Activated CD4-positive, CD25-positive, alpha-beta regulatory T cell (primary cell): ENCODE measurements around the gene SLC5A10.
"Not testable (repeated sequence)": the region's sequence is repeated elsewhere in the genome, so short reads cannot be mapped to it uniquely, and the experiment has no call there.

Source experiments
- DNase-seq, 4 experiments: peaks; one replicate each; lab custom pipeline; 2025; lab: John Stamatoyannopoulos, UW

The SLC5A10 gene

GRCh38 chr17:18947866-18948265 lies 4.1 kb upstream of the SLC5A10 start:
- no peak for DNase-seq

GRCh38 chr17:18948476-18949006 lies 3.4 kb upstream of the SLC5A10 start:
- no peak for DNase-seq

GRCh38 chr17:18949566-18949965 lies 2.4 kb upstream of the SLC5A10 start:
- no peak for DNase-seq

- no peak for DNase-seq
Measured at GRCh38 chr17:18950346-18950745, 1.6 kb upstream of the SLC5A10 start.

- no peak for DNase-seq
Measured at GRCh38 chr17:18950944-18951905, 740 bp upstream of the SLC5A10 start.

- DNase-seq: no peak
Measured at GRCh38 chr17:18953231-18953728, 1.3 kb downstream of the SLC5A10 start.

- DNase-seq: no peak
Measured at GRCh38 chr17:18954321-18954720, 2.4 kb downstream of the SLC5A10 start.

GRCh38 chr17:18955009-18955408 lies 3.0 kb downstream of the SLC5A10 start:
- no peak for DNase-seq

- not testable (repeated sequence) for DNase-seq
Measured at GRCh38 chr17:18956021-18956420, 4.1 kb downstream of the SLC5A10 start.

GRCh38 chr17:18956581-18956980 lies 4.6 kb downstream of the SLC5A10 start:
- no peak for DNase-seq

GRCh38 chr17:18957831-18958230 lies 5.9 kb downstream of the SLC5A10 start:
- DNase-seq: no peak

- no peak for DNase-seq
Measured at GRCh38 chr17:18958611-18959010, 6.6 kb downstream of the SLC5A10 start.

- DNase-seq: no peak
Measured at GRCh38 chr17:18959071-18959844, 7.3 kb downstream of the SLC5A10 start.

GRCh38 chr17:18959845-18960240 lies 7.9 kb downstream of the SLC5A10 start:
- DNase-seq: no peak

GRCh38 chr17:18960241-18960665 lies 8.3 kb downstream of the SLC5A10 start:
- DNase-seq: no peak

- peak; percentile 53 to 79 (median 62) for DNase-seq
Measured at GRCh38 chr17:18960803-18961511, 9.0 kb downstream of the SLC5A10 start.

GRCh38 chr17:18961634-18962493 lies 9.9 kb downstream of the SLC5A10 start:
- DNase-seq: peak in 1 of 4 experiments; percentile 20

GRCh38 chr17:18962494-18962815 lies 10.5 kb downstream of the SLC5A10 start:
- no peak for DNase-seq

GRCh38 chr17:18963126-18964017 lies 11.4 kb downstream of the SLC5A10 start:
- no peak for DNase-seq

- no peak for DNase-seq
Measured at GRCh38 chr17:18964018-18964351, 12.0 kb downstream of the SLC5A10 start.
